Measurements from ENCODE around the gene PDLIM5.
"Not testable (repeated sequence)": the region's sequence is repeated elsewhere in the genome, so short reads cannot be mapped to it uniquely, and the experiment has no call there.

The PDLIM5 gene

DNA sequence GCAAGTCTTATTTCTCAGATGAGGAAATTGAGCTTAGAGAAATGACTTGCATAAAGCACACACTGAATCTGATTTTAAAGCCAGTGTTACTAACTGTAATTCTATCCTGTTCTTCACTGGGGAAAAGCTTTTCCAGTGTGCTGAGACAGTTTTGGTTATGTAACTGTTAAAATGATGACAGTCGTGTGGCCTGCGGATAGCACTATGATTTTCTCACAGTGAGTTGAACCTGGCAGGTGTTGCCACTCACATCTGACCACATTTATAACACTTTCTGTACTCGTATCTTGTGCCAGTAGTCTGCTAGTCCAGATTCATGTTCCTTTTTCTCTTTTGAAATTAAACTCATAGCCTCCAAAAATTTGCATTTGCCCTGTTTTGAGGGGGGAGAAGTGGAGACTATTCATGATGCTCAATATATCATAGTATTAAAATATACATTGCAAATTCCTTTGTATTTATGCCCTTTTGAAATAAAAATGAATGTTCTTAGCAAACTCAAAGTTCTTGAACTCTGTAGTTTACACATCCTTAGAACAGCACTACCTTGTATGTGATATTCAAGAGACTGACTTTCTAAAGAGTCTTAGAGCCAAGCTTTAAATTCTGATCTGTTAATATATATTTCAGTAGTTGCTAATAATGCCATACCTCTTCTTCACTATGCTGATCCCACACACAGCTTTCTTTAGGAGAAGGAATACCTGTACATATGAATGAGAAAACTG, 132.3 kb downstream of the PDLIM5 start:
- in situ Hi-C loops (cut with MboI; ENCODE audit: low sequenced_read_pairs): loop anchor here (10.0 kb wide), 1 partner anchor 179 kb away; no protein-coding TSS in a partner anchor

GRCh38 chr4:94588896-94589693, 137.4 kb downstream of the PDLIM5 start:
- in situ Hi-C loops (cut with MboI; ENCODE audit: low sequenced_read_pairs): loop anchor here (10.0 kb wide), 1 partner anchor 184 kb away; no protein-coding TSS in a partner anchor

DNA sequence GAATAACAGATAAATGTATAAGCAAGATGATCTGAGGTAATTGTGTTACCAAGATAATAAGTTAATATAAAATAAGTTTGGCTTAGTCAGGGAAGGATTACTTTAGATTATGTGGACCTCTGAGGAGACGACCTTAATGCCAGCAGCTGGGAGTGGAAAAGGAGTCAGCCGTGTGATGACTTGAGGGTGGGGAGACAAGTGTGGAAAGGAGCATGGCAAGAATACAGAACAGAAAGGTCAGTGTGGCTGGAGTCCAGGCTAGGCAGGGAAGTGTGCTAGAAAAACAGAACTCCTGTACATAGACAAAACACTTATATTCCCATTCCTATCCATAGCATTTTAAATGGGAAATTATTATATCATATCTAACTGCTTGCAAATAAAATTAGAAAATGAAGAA, 138.8 kb downstream of the PDLIM5 start:
- in situ Hi-C loops (cut with MboI; ENCODE audit: low sequenced_read_pairs): no loop called here

DNA sequence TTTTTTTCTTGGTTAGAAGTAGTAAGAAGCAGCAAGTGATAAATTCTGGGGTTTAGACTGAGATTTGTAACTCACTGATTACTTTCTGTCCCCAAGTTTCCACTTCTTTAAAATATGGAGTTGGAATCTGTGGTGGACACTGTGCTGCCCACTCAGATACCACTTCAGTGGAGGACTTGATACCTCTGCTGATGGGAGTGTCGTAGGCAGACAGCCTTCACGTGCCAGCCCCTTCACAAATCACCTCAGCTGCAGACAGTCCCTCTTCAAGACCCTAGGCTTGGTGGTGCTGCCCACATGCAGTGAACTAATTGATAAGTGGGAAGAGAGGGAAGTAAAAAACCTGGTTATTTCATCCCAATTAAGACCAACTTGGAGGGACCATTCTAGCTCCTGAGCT, 139.5 kb downstream of the PDLIM5 start:
- in situ Hi-C loops (cut with MboI; ENCODE audit: low sequenced_read_pairs): no loop called here

DNA sequence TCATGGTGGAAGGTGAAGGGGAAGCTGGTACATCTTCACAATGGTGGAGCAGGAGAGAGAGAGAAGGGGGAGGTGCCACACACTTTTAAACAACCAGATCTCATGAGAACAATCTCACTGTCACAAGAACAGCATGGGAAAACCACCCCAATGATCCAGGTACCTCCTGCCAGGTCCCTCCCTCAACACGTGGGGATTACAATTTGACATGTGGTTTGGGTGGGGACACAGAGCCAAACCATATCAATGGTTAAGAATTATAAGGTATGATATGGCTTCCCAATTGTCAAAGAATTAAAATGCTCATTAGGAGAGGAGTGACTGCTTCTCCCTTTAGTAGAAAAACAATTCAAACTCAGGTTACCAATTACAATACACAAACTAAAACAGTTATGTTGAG, 143.3 kb downstream of the PDLIM5 start:
- in situ Hi-C loops (cut with MboI; ENCODE audit: low sequenced_read_pairs): no loop called here

GRCh38 chr4:94595880-94596483, 144.2 kb downstream of the PDLIM5 start:
- in situ Hi-C loops (cut with MboI; ENCODE audit: low sequenced_read_pairs): no loop called here

DNA sequence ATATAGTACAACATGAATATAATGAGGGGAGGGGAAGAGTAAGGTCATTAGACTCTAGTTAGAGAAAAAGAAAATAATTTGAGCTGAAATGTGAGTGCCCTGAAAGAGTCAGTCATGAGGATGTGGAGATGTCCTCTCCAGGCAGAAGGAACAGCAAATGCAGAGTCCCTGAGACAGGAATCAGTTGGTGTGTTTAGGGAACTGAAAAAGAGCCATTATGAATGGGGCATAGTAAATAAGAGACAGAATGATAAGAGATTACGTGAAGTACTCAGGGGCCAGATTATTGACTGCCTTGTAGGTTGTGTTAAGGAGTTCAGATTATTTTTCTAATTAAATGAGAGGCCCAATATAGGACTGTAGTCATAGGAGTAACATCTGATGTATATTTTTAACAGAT, 147.0 kb downstream of the PDLIM5 start:
- in situ Hi-C loops (cut with MboI; ENCODE audit: low sequenced_read_pairs): no loop called here

GRCh38 chr4:94603170-94603747, 151.5 kb downstream of the PDLIM5 start:
- in situ Hi-C loops (cut with MboI; ENCODE audit: low sequenced_read_pairs): no loop called here

DNA sequence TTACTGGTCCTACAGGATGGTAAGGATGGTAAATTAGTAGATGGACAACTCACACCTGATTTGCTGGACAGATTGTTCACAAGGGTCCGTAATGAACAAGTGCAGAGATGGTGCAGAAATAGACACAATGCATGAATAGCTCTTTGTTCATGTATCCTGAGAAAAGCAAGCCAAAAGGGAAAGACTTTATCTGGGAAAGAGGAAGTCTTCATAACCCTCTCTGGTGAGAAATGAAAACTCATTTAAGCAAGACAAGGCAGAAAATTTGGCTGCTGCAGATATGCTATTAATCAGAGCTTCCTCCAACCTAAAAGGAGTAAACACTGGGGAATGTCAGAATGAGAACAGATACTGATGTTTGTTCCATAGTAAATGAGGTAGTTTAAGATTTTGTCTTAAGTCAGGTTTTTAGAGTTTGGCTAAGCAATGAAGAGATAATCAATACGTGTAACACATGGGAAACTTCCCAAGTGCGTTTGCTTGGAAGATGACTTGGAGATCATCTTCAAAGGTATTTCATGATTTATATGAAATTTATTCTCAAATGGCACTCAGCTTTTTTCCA, 153.6 kb downstream of the PDLIM5 start:
- in situ Hi-C loops (cut with MboI; ENCODE audit: low sequenced_read_pairs): no loop called here

- in situ Hi-C loops (cut with MboI; ENCODE audit: low sequenced_read_pairs): no loop called here
These were observed 158.4 kb downstream of the PDLIM5 start for GRCh38 chr4:94610145-94610544.

GRCh38 chr4:94613248-94613647, 161.5 kb downstream of the PDLIM5 start:
- in situ Hi-C loops (cut with MboI; ENCODE audit: low sequenced_read_pairs): no loop called here

DNA sequence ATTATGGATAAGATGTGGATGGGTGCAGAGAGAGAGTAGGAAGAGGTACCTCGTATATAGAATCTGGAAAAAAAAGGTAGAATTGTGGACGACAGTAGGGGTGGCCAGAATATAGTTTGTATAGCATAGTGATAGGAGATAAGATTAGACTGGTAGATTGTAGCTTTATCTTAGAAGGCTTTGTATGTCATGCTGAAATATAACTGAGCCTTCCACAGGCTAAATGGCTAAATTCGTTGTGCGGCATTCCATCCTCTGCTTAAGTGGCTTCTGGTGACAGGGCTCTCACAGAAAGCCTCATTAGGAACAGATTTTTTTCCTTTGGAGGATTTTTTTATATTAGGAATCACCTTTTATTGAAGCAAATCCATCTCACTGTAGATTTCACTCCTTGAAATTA, 163.7 kb downstream of the PDLIM5 start:
- in situ Hi-C loops (cut with MboI; ENCODE audit: low sequenced_read_pairs): no loop called here

GRCh38 chr4:94621491-94622080, 169.8 kb downstream of the PDLIM5 start:
- in situ Hi-C loops (cut with MboI; ENCODE audit: low sequenced_read_pairs): no loop called here

DNA sequence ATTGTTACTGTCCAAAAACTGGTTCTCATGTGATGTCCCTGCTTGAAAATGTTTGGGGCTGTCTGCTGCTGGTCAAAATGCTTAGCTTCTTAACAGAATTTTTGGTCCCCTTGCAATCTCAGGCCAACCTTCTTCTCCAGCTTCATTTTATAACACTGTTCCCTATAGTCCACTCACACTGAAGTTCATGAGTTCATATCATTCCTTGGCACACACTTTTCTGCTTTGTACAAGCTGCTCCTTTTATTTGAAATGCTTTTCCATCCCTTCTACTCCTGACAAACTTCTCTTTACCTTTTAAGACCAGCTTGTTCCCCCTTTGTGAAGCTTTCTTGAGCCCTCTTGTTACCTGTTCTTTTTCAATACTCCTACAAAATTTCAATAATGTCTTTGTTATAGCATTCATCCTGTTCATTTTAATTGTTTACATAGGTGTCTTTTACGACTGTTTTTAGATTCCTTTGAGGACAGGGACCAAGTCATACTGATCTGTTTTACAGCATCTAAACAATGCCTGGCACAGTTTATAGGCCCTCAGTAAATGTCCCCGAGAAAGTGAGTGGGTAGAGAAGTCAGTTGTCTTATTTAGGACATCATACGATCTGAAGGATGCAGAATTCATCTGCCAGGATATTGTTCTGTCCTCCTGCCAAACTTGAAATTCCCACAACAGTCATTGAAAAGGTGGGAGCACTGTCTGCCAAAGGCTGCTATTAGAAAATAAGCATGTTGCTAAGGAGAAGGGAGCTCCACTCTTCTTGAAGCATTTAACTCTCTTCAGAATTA, 171.6 kb downstream of the PDLIM5 start:
- in situ Hi-C loops (cut with MboI; ENCODE audit: low sequenced_read_pairs): no loop called here

- in situ Hi-C loops (cut with MboI; ENCODE audit: low sequenced_read_pairs): no loop called here
These were observed 175.2 kb downstream of the PDLIM5 start for GRCh38 chr4:94626942-94627341.

DNA sequence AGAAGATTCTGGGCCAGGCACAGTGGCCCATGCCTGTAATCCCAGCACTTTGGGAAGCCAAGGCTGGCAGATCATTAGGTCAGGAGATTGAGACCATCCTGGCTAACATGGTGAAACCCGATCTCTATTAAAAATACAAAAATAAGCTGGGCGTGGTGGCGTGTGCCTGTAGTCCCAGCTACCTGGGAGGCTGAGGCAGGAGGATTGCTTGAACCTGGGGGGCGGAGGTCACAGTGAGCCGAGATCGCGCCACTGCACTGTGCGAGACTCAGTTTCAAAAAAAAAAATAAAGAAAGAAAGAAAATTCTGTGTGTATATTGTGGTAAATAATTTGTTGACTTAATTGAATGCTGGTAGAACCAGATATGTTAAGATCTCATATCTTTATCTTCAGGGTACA, 177.3 kb downstream of the PDLIM5 start:
- in situ Hi-C loops (cut with MboI; ENCODE audit: low sequenced_read_pairs): not testable (repeated sequence)

GRCh38 chr4:94629837-94630236, 178.1 kb downstream of the PDLIM5 start:
- in situ Hi-C loops (cut with MboI; ENCODE audit: low sequenced_read_pairs): no loop called here

- in situ Hi-C loops (cut with MboI; ENCODE audit: low sequenced_read_pairs): no loop called here
These were observed 182.5 kb downstream of the PDLIM5 start for GRCh38 chr4:94634271-94634670.

- in situ Hi-C loops (cut with MboI; ENCODE audit: low sequenced_read_pairs): no loop called here
These were observed 183.4 kb downstream of the PDLIM5 start for GRCh38 chr4:94635177-94635576.

DNA sequence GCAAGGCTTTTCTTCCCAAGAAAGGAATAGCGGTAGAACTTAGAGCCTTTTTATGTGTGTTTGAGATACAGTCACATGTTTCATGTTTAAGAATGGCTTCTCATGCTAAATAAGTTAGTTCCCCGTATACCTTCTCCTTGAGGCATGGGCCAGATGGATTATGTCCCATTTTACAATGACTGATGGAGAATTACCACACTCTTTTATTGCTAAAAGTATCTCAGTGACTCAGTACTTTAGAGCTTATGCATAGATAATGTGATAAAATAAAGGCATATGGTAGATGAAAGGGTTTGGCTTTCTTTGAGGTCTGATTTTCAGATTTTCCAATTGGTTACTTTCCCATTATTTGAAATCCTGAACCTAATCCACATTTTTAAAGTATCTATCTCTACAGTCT, 184.3 kb downstream of the PDLIM5 start:
- in situ Hi-C loops (cut with MboI; ENCODE audit: low sequenced_read_pairs): no loop called here
